SIG-M5 treated with dmso at 0.1 percent for 504 hours (cell line): Measurements from ENCODE around the gene STK24.
A peak's percentile ranks its signal among the peaks of the same experiment; 100 is the strongest.

Experiments
- DNase-seq: peaks from one replicate; lab custom pipeline; 2025; ENCODE audit not compliant: unreplicated experiment; lab: John Stamatoyannopoulos, UW

The STK24 gene

DNA sequence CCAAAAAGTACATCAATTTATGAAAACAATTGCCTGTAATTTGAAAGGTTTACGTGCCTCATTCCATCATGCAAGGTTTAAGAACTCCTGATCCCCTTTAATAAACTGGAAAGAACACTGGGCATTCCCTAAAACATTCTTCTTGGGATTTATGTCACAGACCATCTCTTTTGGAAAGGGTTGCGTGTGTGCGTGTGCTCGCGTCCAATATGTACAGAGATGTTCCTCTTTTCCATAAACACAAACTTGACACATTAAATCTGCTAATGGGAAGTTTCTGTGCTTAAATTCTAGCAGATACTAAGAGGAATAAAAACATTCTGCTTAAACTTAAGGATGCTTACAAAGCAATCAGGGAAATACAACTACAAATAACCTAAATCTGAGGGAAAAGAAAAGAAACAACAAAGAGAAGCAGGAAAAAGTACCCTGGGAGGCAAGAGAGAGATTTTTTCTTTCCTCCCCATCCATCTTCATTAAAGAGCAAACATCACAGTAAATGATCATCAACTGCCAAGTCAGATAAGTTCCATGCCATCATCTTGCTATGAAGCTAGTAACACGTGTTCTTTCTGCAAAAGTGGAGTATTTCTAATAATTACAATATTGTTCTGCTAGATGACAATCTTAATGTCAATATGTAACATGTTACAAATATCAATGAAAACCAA, 83.7 kb downstream of the STK24 start:
- no peak for DNase-seq

DNA sequence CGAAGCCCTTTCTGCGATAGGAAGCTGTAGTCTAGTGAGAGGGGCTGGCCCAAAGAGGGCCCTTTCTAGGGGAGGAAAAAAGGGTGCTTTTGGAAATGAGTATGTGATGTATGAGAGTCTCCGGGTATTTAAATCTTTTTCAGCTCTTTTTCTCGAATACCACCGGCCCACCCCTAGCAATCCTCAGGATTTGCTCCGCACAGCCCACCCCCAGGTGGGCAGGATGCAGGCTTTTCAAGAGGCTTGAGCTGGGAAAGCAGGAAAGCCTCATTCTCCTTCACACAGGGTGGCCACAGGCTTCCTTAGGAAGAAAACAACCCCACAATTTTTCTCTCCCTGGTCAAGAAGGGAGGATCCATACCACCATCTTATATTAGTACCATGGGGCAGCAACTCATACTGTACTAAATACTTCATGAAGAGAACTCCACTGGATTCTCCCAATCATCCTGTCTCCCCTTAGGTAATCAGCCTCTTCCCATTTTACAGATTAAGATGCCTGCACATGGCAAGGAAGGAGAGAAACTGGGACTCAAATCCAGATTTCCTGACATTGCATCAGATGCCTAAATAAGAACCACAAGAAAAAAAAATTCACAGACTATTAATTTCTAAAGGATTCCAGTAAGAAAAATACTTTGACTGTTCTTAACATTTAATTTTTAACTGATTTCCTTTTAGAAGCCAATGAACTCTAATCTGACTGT, 84.4 kb downstream of the STK24 start:
- DNase-seq = no peak

DNA sequence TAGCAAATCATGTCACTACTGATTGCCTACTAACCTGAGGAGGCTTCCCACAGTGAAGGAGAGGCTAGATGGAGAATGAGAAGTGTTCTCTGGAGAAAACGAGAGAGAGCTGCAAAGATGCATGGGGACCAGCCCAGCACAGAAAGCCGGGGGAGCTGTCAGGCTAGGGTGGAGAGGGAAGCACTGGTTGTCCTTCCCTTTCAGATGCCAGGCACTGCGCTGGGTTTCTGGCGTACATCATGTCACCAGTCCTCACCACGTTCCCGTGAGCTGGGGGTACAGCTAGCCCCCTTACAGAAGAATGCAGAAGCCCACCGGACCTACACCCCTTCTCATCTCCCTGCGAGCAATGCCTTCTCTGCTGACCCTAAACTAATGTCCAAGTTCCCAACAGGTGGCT, 86.0 kb downstream of the STK24 start:
- DNase-seq = no peak

DNA sequence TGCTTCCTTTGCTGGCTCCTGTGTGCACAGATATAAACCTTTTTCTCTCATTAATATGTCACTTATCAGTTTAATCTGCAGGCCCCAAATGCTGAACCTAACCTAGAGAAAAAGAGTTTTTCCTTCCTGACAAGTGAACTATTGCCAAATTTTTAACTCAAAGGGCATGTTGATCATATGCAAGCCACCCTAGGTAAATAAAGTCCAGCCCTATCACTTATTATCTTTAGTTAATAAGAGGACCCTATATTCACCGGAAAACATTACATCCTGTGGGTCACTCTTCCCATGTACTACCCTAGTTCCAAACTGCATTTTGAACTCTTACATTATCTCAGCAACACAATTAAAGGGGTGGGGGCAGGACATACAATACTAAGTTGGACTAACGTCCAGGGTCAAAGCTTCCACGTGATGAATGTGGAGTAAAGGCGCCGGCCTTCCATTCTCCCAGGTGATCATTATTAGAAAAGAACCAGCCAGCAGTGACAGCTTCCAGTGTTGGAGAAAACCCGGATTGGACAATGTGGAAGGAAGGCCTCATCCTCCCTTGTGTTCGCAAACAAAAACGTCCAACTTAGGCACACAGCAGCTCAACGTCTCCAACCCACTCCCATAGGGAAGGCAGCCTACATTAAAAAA, 86.6 kb downstream of the STK24 start:
- no peak for DNase-seq

DNA sequence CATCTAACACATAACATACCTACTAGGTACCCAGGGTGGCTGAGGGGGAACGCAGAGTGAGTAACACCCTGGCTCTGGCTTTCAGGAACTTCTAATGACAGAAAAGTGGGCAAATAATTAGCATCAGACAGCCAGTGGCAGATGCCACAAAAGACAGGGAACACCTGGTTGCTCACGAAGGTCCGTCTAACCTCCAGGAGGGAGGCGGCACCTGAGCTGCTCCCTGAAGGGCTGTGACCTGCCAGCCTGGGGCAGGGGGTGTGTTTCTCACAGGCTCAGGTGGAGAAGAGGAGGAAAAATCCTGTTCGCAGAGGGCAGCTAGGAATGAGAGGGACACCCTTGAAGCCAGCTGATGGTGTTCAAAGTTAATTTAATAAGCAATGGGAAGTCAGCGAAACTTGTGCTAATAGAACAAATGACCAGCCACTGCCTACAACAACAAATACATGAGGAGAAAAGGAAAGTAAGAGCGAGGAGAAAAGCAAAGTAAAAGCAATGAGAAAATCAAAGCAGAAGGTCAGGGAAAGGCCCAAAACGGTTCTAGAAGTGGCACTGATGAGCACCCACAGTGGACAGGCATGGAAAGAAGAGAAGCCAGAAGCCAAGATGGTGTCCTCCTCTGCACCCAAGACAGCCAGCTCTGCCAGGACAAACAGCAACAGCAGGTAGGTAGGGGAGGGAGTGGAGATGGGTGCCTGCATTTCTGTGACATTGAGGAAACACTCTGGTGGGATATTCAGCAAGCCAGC, 87.3 kb downstream of the STK24 start:
- no peak for DNase-seq

DNA sequence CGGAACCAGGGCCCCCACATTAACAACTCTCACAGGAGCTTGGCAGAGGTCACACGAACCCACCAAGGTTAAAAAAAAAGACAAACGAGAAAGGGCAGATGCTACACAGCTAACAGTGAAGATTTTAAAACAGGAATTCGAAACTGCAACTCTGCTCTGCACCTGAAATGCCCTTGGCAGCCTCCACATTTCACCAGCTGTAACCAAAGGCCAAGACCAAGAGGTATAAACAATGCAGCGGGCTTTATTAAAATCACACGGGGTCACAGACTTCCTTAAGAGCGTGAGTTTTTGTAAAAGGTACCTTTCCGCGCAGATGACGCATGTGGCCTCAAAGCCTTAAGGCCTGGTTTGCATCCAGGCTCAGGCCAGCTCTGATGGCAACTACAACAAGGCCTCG, 88.2 kb downstream of the STK24 start:
- DNase-seq = no peak

DNA sequence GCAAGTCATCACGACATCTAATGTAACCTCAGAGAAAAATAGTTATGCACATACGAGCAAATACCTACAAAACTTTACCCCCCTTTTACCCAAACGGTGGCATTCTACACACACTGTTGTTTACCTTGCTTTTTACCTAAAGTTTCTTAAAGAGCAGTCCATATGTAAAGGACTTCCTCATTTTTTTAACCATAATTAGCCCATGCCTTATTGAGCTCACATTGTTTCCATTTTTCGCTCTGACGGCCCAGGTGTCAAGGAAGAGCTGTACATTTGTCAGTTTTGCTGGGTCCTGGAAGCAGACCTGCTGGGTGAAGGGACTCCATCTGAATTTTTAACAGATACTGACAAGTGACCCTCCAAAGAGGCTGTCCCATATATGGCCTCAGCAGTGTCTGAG, 89.4 kb downstream of the STK24 start:
- no peak for DNase-seq

DNA sequence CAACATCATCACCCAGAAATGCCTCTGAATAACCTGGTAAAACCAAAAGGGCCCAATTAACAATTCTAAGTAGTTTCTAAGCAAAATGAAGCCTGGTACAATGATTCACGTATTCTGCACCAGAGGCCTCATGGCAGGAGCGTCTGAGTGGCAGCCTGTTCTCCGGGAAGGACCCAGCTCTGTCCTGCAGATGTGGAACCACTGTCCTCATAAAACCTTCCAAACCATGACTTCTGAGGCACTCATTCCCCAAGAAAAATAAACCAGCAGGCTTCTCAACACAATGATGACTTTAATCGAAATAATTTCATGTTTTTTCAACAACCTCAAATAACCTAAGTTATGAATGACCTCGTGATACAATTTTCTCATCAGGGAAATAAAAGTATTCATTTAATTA, 89.9 kb downstream of the STK24 start:
- DNase-seq = no peak

DNA sequence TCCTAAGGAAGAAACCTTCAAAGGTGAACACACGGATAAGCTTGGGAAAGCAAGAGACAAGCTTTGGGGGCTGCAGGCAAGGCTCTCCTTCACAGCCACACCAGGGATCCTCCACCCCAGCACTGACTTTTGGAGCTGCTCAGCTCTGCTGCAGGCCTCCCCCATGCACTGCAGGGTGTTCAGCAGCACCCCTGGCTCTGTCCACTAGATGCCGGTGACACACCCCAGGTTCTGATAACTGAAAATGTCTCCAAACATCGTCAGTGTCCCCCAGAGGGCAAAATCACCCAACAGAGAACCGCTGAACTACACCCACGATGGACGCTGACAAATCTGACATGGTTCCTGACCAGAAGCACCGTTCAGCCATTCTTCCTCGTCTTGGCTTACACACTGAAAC, 90.5 kb downstream of the STK24 start:
- DNase-seq = no peak

DNA sequence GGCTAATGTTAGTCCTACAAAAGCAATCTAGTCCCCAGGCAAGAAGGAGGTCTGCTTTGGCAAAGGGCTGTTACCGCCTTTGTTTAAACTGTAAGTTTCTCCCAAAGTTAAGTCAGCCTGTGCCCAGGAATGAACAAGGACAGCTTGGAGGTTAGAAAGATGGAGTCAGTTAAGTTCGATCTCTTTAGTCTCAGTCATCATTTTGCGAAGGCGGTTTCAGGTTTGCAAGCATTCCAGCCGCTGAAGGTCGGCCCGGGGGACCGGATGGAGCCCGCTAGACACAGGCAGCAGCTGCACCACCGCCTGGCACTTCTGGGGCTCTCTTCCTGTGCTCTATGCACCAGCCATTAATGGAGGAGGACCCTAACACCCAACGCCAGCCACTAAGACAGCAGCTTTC, 91.3 kb downstream of the STK24 start:
- DNase-seq = no peak

DNA sequence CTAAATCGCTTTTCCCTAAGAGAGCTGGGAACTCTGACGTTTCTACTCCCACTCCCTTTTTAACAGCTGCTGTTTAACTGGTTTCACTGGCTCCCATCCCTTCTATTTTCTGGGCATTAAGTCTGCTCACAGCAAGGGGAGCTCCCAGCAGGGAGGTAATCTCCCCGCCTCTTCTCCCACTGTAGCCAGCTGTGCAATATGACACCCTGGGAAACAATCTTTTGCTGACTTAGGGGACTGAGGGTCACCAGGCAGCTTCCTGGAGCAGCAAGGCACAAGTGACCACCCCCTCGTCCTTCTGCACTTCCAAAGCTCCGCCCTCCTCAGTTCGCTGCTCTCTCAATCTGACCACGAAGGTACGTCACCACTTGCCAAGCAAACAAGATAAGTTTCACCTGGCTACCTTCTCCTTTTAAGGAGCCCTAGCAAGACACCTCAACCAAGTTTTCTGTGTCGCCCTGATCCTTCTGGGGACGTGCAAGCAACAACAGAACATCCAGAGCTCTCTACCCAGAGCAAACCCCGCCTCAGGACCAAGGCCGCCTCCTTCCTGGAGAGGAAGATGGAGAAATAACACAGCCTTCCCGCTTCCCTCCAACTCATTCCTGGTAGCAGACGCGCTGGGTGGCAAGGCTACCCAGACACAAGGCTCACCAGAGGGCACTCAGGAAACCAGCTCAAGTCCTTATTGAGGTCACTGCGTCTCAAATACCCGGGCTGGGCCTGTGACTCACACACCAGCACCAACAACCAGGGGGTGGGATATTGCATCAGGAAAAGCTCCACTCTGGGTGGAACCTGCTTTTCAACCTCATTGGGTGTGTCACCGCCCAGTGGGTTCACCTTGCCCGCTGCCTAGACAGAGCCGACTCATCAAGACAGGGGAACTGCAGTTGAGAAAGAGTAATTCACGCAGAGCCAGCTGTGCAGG, 92.4 kb downstream of the STK24 start:
- DNase-seq = peak; percentile 93

DNA sequence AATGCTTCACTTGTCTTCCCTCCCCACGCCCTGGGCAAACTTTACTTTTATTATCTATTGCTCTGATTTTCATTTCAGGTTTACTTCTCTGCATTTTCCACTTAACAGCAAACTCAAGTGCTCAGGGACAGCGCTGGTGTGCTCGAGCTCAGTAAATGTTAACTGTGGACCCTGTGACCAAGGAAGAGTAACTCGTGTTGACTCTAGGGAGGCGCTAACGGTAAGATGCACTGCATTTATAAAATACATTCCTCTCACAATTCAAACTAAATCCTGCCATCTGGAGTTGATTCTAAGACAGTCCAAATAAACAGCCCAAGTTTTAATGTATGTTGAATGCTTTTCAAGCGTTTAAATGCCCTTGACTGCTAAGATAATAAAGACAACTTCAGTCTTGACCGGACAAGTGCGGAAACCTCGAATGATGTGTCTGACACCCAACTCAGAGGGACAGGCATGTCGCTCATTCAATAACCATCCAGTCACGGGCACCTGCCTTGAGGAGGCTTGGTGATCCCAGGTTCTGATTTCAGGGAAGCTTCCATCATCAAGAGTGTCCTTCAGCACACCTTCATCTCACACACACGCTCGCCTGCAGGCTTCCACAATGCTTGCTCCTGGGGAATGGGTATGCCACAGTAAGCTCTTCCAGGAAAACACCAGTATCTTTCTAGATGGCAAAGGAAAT, 93.2 kb downstream of the STK24 start:
- DNase-seq = no peak

DNA sequence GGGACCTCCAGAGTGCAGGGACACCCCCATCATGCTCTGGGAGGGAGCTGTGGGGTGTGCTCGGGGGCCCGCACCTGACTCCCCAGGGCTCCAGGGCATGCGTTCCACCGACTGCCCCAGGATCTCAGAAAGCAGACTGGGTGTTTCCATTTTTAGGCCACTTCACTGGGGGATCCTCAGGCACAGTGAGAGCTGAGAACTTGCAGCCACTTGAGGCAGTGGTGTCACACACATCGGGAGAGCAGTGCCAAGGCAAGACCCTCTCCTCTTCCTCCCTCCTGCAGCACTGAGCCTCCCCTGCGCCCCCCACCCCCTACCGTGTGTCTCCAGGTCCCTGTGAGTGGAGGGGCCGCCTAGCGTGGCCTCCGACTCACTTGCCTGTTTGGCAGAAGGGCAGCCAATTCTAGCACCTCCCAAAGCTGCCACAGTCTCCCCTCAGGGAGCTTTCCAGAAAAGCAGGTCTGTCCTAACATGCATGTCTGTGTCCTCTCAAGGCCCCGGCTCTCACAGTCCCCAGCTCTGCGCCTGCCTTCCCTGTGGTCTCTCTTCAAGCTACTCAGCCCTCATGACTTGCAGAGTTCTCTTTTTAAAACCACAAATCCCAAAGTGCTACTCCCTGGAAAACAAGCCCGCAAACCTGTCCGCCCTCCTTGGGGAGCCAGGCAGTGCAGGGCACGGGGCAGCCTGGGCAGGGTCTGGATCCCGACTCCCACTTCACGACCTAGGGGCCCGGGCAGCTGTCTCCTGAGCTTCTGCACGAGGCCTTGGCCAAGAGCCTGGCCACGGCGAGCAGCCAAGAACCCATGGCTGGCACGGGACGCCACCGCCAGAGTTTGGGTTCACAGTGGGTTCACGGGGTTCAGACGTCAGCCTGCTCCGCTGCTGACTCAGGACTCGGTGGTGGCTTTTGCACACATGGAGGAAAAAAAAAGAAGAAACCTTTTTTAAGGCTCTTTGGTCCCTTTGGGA, 94.1 kb downstream of the STK24 start:
- no peak for DNase-seq

DNA sequence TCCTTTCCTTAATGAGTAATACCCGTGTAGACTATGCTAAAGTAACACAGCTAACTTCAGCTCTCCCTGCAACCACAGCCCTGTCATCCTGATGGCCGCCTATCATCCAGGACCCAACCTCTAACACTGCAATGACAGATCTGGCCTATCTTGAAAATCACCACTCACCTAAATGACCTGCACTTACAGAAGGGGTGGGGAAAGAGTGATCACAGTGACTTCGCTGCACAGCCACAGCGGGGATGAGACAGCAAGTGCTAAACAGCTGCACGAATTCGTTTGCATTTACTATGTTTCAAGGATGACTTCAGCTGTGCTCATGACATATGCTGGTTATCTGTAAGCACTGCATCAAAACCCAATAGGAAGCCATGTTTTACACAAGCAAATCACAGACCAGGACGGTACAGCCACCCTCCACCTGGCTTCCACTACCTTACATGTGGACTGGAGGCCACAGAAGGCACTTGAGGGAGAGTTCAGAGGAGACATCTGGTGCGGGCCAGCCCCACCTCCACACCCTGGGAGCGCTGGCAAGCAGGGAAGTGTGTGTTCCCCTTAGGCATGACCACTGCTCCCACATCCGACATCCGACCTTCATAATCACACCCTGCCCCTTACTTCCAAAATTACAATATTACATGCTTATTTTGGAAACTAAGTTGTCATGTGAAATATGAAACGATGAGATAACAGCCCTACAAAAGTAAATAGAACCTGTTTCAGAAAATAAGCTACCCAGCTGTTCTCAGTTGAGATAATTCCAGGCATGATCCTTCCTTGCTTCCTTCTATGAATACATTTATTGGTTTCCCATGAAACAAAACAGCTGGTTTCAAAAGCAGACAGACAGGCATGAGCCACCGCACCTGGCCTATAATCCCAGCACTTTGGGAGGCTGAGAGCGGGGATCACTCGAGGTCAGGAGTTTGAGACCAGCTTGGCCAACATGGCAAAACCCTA, 95.7 kb downstream of the STK24 start:
- no peak for DNase-seq

DNA sequence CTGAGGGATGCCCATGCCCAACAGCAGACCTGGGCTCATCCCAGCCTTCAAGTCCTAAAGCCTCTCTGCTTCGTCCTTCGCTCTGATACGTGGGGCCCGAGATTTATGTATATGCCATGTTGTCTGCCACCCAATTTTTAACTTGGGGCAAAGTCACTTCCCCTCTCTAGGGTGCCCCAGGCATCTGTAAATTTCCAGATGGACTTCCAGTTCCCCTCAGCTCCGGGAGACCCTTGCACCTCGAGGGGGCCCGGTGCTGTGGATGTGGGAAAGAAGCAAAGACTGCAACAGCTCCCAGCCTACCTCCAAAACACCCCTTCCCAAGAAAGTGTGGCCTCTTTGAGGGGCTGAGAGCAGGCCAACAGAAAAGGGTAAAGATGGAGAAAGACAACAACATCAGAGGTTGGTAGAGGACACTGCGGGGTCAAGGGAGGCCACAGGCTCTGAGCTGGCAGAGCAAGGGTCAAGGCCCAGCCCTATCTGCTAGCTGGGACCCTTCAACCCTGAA, 97.4 kb downstream of the STK24 start:
- DNase-seq = no peak

DNA sequence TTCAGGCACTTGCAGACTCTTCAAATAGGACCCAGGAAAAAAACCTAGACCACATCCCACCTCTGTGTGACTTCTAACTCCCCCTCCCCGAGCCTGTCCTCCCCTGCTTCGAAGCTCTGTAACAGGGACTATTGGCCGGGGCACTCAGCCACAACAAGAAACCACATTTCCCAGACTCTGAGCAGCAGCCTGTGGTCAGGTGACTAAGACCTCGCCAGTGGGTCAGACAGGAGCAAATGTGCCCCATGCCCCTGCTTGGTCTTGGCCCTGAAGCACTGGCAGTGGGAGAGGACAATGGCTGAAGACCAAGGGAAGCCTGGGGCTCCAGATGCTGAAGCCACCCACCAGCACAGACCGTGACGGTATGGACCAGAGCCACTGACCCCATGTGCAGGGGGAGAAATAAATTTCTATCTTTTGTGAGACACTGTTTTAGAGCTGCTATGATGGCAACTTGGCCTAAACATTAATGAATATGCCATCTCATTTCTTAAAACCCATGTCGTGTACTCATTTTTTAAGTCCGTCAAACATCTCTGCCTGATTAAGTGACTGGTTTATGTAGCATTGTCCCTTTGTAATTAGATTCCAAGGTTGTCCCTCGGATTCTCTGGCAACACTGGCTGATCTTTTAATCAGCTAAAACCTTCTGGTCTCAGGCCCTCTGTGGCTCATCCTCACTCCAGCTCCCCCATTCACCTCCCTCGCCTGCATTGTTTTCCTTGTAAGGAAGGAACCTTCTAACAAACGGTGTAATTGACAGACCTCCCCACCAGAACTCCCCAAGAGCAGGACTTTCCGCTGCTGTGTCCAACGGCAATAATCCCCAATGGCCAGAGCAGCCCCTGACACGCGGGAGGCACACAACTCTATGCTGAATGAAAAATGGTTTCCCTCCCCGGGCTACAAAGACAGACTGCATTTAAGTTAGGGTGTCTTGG, 98.4 kb downstream of the STK24 start:
- no peak for DNase-seq
